Prostate gland (tissue), 2 donors: Measurements from ENCODE around the gene POFUT2. TPM values are rescaled to one million over a fixed set of nuclear protein-coding genes. Genes with fewer than 3 reads are reported as not detected.

ENCODE experiments used
- DNase-seq: peaks from one replicate; pipeline ENCODE4 v3.0.0-alpha.2; 2019; ENCODE audit warnings: low spot score
- H3K27ac ChIP-seq, 2 donors: fragments of 200-600 bp; sonication (generic); 2 replicates each; pipeline ENCODE4 v1.5.1; 2017 to 2019
- H3K27me3 ChIP-seq: fragments of 200-600 bp; sonication (generic); replicated peaks from 2 replicates; pipeline ENCODE4 v1.5.1; 2019; ENCODE audit not compliant: insufficient read depth
- H3K36me3 ChIP-seq, 2 donors: fragments of 200-600 bp; sonication (generic); 1 replicate in 1 of 2; 2 replicates in 1 of 2; pipeline versions ENCODE4 v1.5.1 to v1.8.1; 2017 to 2019
- H3K4me1 ChIP-seq: fragments of 200-600 bp; sonication (generic); replicated peaks from 2 replicates; pipeline ENCODE4 v1.5.1; 2019
- H3K4me3 ChIP-seq, 2 donors: fragments of 200-600 bp; sonication (generic); 2 replicates each; pipeline ENCODE4 v1.5.1; 2017 to 2019
- H3K9me3 ChIP-seq: fragments of 200-600 bp; sonication (generic); 2 replicates; pipeline ENCODE4 v1.5.1; 2017
- POLR2A ChIP-seq: fragments of 450-650 bp; IDR thresholded peaks from one replicate; pipeline ENCODE4 v1.6.1; 2016; ENCODE audit warnings: antibody characterized with exemption, mild to moderate bottlenecking
- POLR2AphosphoS5 ChIP-seq: sonication (generic); formaldehyde crosslinking; IDR thresholded peaks from one replicate; pipeline ENCODE4 v1.6.1; 2017; ENCODE audit warnings: antibody characterized with exemption
- WGBS: methylation state at CpG from one replicate; pipeline ENCODE4 v1.1.5; 2018; 5-methylcytosine and 5-hydroxymethylcytosine counted together
- intact Hi-C: fragments of 100-400 bp; cut with DNase I; formaldehyde crosslinking; loops from one replicate; pipeline ENCODE4 v1.14.2; 2022
- total RNA-seq, 2 donors: library from RNA; depleted of rRNA; stranded (reverse); fragments of >200 nt; gene quantifications; one replicate each; pipeline ENCODE4 v1.1.0, GENCODE V29; 2016
- TF ChIP-seq, protein P1 (sequence below), 4 experiments: fragments of 200-600 bp in 2 of 4; fragments of 450-650 bp in 2 of 4; sonication (generic) in 2 of 4; IDR thresholded peaks; 1 replicate in 3 of 4; 2 replicates in 1 of 4; pipeline ENCODE4 v1.5.1; 2016 to 2019; ENCODE audit warnings: antibody characterized with exemption in 4 of 4, mild to moderate bottlenecking in 2 of 4, moderate library complexity in 2 of 4

POFUT2 gene
- total RNA-seq, 2 donors from 2014 or later = 20.2 to 52.4 TPM

DNA sequence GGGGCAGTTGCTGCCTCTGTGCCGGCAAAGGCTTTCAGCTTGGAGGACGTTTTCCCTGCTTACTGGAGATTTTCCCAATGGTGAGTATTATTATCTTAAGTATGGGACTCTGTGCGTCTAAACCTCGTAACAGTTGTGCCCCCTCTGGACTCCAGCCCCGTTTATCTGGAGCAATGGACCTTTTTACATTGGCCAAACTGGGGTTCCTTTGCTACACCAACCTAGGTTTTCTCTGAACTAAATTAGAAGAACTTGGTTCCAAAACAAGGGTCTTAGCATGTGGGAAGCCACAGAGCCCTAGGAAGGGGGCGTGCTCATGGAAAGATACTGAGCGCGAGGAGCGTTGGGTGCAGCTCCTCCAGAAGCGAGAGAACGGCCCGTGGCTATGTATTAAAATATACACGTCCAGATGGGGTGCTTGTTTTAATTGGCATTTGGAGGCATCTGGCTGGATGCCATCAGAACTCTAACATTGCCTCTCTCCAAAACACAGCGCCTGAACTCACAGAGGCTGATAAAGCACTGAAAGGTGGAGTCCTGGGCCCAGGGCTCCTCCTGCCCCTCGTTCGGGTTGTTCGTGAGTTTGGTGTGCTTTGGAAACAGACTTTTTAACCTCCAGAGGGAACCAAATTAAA, 28.4 kb downstream of the POFUT2 start:
- whole genome bisulfite sequencing = 59% methylated on average over 17 of the region's 17 CpGs
- H3K4me3 ChIP-seq = no peak overlapping the region
- no peak overlapping the region for H3K27ac ChIP-seq
- no peaks in the 10 kb centered on the region for H3K27me3 ChIP-seq
- no peak for DNase-seq
- TF ChIP-seq, protein P1, sequence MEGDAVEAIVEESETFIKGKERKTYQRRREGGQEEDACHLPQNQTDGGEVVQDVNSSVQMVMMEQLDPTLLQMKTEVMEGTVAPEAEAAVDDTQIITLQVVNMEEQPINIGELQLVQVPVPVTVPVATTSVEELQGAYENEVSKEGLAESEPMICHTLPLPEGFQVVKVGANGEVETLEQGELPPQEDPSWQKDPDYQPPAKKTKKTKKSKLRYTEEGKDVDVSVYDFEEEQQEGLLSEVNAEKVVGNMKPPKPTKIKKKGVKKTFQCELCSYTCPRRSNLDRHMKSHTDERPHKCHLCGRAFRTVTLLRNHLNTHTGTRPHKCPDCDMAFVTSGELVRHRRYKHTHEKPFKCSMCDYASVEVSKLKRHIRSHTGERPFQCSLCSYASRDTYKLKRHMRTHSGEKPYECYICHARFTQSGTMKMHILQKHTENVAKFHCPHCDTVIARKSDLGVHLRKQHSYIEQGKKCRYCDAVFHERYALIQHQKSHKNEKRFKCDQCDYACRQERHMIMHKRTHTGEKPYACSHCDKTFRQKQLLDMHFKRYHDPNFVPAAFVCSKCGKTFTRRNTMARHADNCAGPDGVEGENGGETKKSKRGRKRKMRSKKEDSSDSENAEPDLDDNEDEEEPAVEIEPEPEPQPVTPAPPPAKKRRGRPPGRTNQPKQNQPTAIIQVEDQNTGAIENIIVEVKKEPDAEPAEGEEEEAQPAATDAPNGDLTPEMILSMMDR (IDR thresholded peaks at IDR 0.05) = no peak
- TF ChIP-seq POLR2A (no peak), POLR2AphosphoS5 (no peak)
- intact Hi-C loops = no loop called here
- H3K4me1 ChIP-seq = no peaks in the 10 kb centered on the region
- peaks cover 0 to 7% of the 10 kb centered on the region in 2 donors for H3K36me3 ChIP-seq
- no peaks in the 10 kb centered on the region for H3K9me3 ChIP-seq

DNA sequence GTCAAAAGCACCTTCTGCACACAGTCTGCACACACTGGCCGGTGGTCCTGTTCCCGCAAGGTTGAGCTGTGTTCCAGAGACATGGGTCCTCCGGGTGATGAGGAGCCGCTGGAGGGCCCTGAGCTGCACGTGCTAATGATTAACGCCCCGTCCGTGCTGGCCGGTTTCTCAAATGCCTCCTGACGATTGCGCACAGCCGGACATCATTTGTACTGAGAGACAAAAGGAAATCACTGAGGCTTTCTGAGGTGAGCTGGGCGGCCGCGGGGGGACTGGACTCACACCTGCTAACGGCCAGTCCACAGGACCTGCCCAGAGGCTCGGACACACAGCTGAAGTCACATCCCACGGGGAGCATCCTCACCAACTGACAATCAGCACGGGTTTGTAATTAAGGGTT, 29.2 kb downstream of the POFUT2 start:
- no peak overlapping the region for H3K4me3 ChIP-seq
- TF ChIP-seq POLR2AphosphoS5 = no peak
- no peak for DNase-seq
- no peaks in the 10 kb centered on the region for H3K4me1 ChIP-seq
- H3K36me3 ChIP-seq = peaks cover 0 to 3% of the 10 kb centered on the region in 2 donors
- intact Hi-C loops = no loop called here
- no peaks in the 10 kb centered on the region for H3K9me3 ChIP-seq
- WGBS = 71% methylated on average over 19 of the region's 19 CpGs
- no peaks in the 10 kb centered on the region for H3K27me3 ChIP-seq
- H3K27ac ChIP-seq = no peak overlapping the region

DNA sequence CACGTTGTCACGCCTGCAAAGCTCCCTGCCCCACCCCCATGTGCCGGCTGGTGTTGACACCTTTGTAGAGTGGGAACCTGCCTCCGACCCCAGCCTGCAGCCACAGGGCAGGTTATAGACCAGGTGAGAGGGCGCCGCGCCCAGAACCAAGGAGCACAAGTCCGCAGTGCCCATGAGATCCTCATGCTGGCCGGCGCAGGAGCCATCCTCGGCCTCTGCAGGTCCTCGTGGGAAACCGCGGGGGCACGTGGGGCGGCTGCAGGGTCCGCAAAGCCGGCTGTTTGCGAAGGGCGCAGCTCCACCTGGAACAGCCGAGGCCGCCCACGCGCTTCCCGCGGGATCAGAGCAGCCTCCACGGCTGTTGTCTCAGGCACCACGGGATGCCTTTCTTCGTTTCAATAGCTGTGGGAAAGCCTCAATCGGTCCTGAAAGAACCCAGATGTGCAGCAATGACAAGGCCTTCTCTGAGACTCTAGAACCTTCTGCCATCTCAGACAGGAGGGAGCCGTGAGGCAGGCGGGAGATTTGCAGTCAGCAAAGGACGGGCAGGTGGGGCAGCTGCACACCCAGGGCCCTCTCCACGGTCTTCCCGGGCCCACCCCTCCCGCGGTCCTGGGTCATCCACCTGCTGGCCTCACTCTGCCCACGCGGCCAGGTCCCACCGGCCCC, 29.9 kb downstream of the POFUT2 start:
- intact Hi-C loops = no loop called here
- Histone ChIP-seq H3K4me3 (no peak overlapping the region), H3K36me3 (no peaks in the 10 kb centered on the region), H3K27me3 (no peaks in the 10 kb centered on the region), H3K9me3 (no peaks in the 10 kb centered on the region), H3K27ac (no peak overlapping the region), H3K4me1 (no peaks in the 10 kb centered on the region)
- TF ChIP-seq, protein P1 (IDR thresholded peaks at IDR 0.05) = no peak
- TF ChIP-seq POLR2A (no peak), POLR2AphosphoS5 (no peak)
- 81% methylated on average over 38 of the region's 40 CpGs for WGBS
- DNase-seq = no peak

DNA sequence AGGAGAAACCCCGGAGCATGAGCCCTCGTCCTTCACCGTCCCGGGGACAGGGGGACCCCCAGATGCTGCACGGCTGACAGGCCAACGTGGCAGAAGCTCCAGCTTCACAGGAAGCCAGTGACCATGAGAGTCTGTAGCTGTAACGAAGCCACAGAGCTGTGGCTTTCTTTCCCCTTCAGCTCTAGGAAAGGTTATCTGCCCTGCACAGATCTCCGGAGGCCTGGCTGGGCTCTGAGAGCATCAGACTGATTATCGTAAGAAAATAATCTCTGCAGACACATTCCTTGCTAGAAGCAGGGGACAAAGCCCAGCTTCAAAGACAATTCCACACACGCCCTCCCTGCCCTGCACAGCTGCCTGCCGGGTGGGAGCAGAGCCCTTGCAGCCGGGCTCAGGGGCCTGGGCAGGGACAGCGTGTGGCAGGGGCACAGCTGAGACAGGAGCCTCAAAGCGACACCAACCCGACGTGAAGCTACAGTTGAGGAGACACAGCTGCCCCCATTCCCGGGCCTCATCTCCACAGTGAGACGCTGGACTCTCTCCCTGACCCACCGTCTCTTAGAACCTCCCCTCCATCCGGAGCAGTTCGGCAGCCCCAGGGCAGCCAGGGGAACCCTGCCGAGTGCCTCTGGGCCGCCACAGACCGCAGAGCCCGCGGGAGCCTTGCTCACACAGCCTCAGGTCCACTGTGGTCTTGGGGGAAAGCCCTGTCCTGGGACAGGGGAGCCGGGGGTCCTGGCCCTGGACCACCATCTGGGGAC, 30.6 kb downstream of the POFUT2 start:
- Histone ChIP-seq H3K9me3 (no peaks in the 10 kb centered on the region), H3K27me3 (no peaks in the 10 kb centered on the region), H3K4me1 (no peaks in the 10 kb centered on the region), H3K36me3 (no peaks in the 10 kb centered on the region), H3K27ac (no peak overlapping the region), H3K4me3 (no peak overlapping the region)
- TF ChIP-seq POLR2AphosphoS5 (no peak), POLR2A (no peak)
- TF ChIP-seq, protein P1 (IDR thresholded peaks at IDR 0.05) = no peak
- DNase-seq = no peak
- intact Hi-C loops = no loop called here
- 46% methylated on average over 20 of the region's 27 CpGs for WGBS

DNA sequence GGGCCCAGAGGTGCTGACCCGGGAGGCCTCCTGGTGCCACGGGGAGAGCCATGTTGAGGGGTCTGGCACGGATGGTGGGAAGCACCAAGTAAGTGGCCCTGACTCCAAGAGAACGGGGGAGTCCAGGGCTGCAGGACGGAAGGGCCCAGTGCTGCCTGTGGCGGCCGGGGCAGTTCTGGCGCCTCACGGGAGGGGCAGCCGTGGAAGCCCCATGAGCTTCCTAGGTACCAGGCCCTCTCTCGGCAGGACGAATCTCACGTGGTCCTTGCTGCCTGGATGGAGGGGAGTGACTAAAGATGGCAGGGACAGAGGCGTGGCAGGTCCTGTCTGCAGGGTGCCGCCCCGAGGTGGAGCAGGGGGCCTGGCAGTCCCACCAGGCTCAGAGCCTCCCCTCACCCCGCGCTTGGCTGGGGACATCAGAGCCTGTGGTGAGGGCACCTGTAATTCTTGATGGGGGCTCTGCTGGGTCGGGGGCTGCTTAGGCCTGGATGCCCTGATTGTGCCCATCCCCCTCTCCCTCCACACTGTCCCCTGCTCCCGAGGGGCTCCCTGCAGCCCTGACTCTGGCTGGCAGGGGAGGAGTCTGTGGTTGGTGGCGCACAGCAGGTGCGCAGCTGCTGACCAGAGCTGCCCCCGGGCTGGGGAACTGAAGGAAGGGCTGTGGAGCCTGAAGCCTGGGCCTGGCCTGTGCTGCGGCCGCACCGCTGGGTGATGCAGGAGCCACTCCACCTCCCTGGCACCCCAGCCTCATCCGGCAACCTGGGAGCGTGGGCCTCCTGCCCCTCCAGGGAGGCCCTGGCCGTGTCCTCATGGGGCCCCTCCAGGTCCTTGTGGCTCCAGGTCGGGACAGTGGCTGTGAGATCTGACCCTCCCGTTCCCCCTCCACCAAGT, 31.4 kb downstream of the POFUT2 start:
- H3K4me1 ChIP-seq = no peaks in the 10 kb centered on the region
- no peaks in the 10 kb centered on the region for H3K27me3 ChIP-seq
- no peak overlapping the region for H3K4me3 ChIP-seq
- WGBS = 89% methylated on average over 28 of the region's 31 CpGs
- H3K27ac ChIP-seq = no peak overlapping the region
- H3K9me3 ChIP-seq = no peaks in the 10 kb centered on the region
- TF ChIP-seq POLR2A (no peak), POLR2AphosphoS5 (no peak)
- TF ChIP-seq, protein P1 (IDR thresholded peaks at IDR 0.05) = no peak
- intact Hi-C loops = no loop called here
- DNase-seq = no peak
- no peaks in the 10 kb centered on the region for H3K36me3 ChIP-seq
